Measurements from ENCODE around the gene KCNS1.

Gene KCNS1

GRCh38 chr20:45109634-45110033 lies 8.7 kb upstream of the KCNS1 start:
- no peak for DNase-seq

DNA sequence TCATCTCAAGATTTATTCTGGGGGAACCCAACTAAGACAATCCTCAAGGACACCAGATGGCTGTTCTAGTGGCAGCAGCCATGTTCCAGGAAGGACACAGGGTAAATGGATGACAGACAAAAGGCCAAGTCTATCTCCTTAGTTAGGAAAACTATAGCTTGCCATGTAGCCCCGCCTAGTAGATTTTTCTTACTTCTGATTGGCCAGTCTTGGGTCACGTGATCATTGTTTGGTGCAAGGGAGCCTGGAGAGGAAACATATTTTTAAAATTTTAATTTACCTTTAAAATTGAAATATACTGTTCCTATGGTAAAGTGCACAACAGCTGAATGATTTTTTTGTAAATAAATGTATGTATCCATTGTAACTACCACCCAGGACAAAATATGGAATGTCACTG lies 4.4 kb upstream of the KCNS1 start:
- DNase-seq = no peak

GRCh38 chr20:45104786-45105185 lies 3.9 kb upstream of the KCNS1 start:
- no peak for DNase-seq

GRCh38 chr20:45103072-45103471 lies 2.1 kb upstream of the KCNS1 start:
- no peak for DNase-seq

DNA sequence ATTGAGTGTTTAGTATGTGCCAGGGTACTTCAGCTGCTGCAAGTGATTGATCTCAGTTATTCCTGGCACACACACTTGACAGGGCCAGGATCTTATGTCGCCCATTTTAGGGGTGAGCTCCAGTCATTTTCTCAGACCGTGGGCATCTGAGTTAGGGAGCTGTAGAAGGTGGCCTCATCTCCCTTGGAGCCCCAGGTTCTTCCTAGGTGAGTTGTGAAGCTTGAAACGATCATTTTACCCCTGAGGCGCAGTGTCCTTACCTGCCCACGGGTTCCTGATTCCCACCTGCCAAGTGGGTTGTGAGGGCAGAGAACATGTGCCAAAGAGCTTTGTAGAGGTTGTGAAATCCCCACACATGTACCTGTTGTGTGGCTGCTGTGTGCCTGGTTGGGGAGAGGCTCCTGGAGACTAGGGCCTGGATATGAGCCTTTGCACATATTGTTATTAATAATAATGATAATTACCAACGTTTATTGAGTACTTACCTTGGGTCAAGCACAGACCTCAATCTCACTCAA lies 465 bp upstream of the KCNS1 start:
- no peak for DNase-seq

- no peak for DNase-seq
These were observed 2.7 kb downstream of the KCNS1 start for GRCh38 chr20:45098103-45098773.

GRCh38 chr20:45097485-45098102 lies 3.3 kb downstream of the KCNS1 start:
- DNase-seq = no peak

DNA sequence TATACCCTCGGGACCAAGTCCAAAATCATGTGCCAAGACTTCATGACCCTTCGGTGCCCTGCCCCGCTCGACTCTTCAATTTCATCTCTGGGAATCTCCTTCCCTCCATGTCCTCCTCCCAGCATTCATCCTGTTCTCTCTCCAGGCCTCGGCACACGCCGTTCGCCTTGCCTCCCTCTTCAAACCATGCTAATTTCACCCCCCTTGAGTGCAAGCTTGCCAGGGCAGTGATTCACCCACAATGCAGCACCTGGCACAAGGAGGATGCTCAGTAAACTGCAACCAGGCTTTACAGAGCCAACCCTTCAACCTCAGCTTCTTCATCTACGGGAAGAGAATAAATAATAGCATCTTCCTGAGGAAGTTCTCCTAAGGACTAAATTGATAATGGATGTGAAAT lies 4.1 kb downstream of the KCNS1 start:
- DNase-seq = no peak

DNA sequence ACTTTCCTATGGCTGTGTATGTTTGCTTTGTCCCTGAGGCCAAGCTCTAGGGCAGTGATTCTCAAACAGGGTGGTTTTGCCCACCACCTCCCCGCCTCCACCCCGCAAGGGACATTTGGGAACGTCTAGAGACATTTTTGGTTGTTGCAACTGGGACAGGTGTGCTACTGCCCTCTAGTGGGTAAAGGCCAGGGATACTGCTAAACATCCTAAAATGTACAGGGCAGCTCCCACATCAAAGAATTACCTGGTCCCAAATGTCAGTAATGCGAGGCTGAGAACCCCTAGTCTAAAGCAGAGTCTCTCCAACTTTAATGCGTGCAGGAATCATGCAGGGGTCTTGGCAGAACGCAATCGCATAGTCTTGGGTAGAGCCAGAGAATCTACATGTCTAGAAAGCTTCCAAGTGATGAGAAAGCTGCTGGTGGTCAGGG lies 5.1 kb downstream of the KCNS1 start:
- no peak for DNase-seq

DNA sequence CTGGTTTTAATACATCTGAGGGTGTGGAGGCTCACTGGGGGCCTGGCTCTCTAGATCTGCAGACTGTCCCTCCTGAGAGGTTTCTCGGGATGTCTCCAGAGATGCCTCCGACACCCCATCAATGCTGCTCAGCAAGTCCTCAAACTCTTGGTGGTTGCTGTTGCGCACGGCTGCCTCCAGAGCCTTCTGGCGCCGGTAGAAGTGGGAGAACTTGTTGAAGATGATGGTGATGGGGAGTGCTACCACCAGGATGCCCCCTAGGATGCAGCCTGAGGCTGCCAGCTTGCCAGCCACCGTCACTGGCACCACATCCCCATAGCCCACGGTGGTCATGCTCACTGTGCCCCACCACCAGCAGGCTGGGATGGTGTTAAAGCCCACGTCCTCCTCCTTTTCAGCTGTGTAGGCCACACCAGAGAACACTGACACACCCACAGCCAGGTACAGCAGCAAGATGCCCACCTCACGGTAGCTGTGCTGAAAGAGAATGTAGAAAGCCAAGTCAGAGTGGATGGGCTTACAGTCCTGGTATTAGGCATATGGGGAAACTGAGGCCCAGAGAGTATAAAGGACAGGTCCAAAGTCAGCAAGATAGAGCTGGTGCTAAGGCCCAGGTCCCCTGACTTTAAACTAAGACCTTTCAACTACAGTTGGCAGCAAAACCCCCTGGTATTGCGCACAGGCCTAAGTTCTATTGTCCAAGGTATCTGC lies 5.9 kb downstream of the KCNS1 start:
- DNase-seq = no peak

DNA sequence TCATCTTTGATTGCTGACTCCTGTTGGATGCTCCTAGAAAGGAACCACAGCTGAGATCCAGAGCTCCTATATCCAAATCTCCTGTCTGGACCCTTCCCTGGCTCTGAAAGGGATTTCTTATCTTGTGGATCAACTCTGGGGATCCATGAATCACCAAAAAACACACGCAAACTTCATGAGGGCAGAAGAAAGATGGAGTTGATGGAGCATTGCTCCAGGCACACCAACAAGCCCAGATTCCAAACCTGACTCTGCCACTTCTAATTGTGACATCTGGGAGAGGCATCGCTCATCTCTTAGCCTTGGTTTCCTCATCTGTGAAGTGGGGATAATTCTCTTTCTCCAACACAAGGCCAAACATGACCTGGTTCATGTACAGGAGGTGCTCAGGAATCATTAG lies 6.7 kb downstream of the KCNS1 start:
- no peak for DNase-seq

- DNase-seq = no peak
These were observed 8.0 kb downstream of the KCNS1 start for GRCh38 chr20:45092898-45093297.

- DNase-seq = no peak
These were observed 9.6 kb downstream of the KCNS1 start for GRCh38 chr20:45091366-45091765.

DNA sequence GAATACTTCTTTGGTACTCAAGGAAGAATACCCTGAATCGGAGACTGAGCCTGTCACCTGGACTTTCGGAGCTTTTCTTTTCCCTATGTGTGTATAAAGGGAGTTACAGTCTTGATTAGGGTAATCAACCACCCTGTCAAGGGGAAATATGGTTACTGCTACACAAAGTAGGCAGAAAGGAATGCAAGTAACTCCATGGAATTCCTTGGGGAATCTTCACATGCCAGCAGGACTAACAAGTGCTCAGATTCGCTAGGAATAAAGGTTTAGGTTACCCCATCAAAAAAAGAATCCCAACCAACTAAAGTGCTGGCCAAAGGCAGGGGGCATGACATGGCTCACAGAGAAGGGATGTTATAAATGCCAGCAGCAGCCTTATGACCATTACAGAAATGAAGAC lies 10.4 kb downstream of the KCNS1 start:
- DNase-seq = no peak

DNA sequence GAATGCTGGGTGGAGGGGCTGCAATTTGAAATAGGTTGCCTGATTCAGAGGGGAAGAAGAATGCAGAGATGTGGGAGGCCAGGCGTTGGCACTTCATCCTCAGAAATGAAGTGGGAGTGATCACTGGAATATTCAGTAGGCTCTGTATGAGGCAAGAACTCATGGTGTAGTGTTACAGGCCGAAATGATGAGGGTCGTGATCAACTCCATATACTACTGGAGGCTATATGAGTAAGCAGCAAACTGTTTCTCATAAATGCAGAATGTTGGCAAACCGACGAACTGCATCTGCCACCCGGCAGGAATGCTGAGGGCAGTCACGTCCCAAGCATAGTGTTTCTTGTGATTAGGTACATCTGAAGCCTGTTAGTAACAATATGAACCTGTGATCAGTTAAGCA lies 12.7 kb downstream of the KCNS1 start:
- DNase-seq = no peak

DNA sequence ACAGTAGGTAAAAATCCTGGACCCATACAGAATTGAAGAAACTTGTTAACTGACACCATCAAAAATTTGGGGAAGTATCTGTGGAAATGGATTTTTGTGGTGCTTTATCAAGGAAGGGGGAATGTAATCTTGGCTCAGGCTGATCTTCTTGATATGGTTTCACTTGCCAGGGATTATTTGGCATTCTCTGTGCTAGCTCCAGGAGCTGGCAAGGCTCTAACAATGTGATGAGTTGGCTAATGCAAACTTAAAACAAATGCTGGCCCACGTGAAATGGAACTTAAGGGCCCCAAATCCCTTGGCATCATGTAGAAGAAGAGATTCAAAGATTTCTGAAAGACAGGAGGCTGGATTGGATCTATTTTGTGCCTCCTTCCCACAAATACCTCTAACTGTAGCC lies 13.1 kb downstream of the KCNS1 start:
- no peak for DNase-seq

- no peak for DNase-seq
These were observed 13.7 kb downstream of the KCNS1 start for GRCh38 chr20:45087097-45087790.

GRCh38 chr20:45085867-45086266 lies 15.1 kb downstream of the KCNS1 start:
- no peak for DNase-seq

GRCh38 chr20:45085289-45085688 lies 15.6 kb downstream of the KCNS1 start:
- no peak for DNase-seq

GRCh38 chr20:45083127-45083526 lies 17.8 kb downstream of the KCNS1 start:
- no peak for DNase-seq

- DNase-seq = no peak
These were observed 18.5 kb downstream of the KCNS1 start for GRCh38 chr20:45082468-45082867.

DNA sequence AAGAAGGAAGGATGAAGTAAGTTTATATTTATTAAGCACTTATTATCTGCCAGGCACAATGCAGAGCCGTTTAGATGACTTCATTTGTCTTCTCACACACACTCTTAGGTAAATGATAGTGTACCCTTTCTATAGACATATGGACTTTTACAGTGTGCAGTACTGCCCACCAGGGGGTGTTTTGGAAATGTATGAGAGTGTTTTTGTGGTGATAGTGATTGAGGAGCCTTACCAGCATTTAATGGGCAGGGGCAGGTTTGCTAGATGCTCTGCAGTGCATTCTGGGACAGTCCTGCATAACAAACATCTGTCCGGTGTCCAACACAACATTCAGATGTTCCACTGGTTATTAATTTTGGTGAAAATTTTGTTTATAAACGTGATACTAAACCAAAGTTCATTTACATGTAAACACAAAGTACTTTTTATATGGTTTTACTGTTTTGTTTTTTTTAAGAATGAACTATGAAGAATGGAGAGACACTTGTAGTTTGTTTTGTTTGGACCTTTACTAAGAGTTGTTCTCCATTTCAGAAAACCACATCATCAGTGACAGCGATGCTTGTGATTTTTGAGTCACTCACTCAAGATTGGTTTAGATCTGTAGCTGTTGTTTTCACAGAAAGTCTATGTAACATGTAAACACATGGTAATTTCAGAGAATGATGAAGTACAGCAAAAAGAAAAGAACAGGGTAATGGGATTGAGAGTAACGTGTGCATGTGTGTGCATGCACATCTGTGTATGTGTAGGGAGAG lies 19.9 kb downstream of the KCNS1 start:
- DNase-seq = no peak

- no peak for DNase-seq
These were observed 23.4 kb downstream of the KCNS1 start for GRCh38 chr20:45077559-45077958.

All from NCI-H1092 (cell line).